HTR-8/SVneo (cell line): ENCODE results near the gene C1orf21.

Experiments
- DNase-seq: peaks from one replicate; pipeline ENCODE4 v3.0.0; 2011; ENCODE audit warnings: low spot score, mixed read lengths; ENCODE audit not compliant: insufficient read length
- FAIRE-seq: peaks from 2 replicates; lab custom pipeline; 2011; peaks lifted over from hg19 to GRCh38; lab: Jason Lieb, UNC

Gene C1orf21

DNA sequence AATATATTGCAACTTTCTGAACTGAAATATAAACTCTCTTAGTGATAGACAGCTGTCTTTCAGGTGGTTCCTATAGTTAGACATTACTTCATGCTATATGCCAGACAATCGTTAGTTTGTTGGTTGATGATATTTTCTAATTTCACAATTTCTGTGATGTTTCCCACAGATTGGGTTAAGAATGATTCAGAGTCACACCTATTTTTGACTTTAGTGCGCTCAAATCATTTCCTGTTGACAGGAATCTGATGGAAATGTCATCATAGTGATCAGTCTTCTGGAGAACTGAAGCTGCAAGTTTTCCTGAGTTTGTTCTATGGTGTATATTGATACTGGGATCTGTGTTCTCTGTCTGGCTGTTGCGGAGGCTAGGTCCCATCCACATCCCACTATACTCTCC, 119.7 kb downstream of the C1orf21 start:
- DNase-seq = no peak
- no peak for FAIRE-seq

GRCh38 chr1:184507165-184507564, 120.3 kb downstream of the C1orf21 start:
- DNase-seq (no peak), FAIRE-seq (no peak)

DNA sequence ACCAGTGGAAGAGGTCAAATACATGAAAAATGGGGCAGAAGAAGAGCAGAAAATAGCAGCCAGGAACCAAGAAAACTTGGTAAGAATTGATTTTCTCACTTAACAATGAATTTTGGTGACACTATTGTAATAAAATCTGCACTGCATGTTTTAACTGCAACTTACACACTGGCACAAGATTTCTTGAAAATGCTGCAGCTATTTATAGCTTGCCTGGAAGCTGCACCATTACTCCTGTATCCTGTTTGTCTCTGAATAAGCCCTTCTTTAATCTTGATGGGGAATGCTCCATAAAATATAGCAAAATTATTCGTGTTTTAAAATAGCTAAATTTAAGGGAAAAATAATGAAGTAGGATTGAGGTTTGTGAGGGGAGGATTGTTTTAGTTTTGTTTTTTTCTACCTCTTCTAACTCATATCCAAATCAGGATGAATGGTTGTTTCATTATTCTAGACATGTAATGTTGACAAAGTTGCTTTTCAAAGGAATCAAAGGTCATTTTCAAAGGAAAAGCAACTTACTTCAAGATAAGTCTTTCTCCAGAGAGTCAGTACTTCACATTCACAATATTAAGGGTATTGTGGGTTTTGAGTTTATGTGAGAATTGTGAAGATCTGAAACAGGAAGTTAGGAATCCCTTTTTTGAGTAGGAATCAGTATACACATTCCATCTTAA, 120.9 kb downstream of the C1orf21 start:
- FAIRE-seq (no peak), DNase-seq (no peak)

- DNase-seq (no peak), FAIRE-seq (no peak)
These were observed 122.3 kb downstream of the C1orf21 start for GRCh38 chr1:184509105-184509504.

GRCh38 chr1:184510110-184510509, 123.3 kb downstream of the C1orf21 start:
- FAIRE-seq = no peak
- DNase-seq = no peak

DNA sequence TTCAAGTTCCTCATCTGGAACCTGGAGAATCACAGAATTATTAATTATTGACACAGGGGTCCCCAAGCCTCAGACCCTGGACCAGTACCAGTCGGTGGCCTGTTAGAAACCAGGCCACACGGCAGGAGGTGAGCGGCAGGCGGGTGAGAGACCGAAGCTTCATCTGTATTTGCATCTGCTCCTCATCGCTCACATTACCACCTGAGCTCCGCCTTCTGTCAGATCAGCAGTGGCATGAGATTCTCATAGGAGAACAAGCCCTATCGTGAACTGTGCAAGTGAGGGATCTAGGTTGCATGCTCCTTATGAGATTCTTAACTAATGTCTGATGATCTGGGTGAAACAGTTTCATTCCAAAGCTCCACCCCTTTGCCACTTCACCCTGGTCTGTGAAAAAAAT, 125.9 kb downstream of the C1orf21 start:
- DNase-seq (no peak), FAIRE-seq (no peak)

DNA sequence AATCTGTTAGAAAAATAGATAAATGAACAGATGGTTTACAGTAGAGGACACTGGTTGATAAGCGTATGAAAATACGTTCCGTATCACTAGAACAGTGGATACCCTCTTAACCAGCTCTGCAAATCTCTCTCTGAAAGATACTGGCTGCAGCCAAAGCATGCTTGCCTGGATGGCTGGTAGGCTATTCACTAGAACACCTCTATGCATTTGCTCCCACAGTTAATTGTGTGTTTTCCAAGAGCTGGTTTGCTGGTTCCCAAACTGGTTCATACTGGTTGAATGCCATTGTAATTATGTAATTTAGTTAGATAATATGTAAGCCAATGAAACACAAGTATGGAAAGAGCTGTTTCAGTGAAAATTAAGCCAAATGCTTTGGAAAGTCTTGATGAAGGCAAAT, 126.6 kb downstream of the C1orf21 start:
- FAIRE-seq (no peak), DNase-seq (no peak)

DNA sequence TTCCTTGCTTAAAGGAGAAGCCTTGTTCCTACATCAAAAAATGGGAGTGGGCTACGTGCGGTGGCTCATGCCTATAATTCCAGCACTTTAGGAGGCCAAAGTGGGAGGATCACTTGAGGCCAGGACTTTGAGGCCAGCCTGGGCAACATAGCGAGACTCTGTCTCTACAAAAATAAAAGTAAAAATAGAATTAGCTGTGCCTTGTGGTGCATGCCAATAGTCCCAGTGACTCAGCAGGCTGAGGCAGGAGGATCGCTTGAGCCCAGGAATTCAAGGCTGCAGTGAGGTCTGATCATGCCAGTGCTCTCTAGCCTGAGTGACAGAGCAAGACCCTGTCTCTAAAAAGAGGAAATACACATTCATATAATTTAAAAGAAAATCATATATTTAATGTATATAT, 127.1 kb downstream of the C1orf21 start:
- DNase-seq = no peak
- FAIRE-seq = no peak

- no peak for FAIRE-seq
- no peak for DNase-seq
These were observed 127.6 kb downstream of the C1orf21 start for GRCh38 chr1:184514447-184514846.

DNA sequence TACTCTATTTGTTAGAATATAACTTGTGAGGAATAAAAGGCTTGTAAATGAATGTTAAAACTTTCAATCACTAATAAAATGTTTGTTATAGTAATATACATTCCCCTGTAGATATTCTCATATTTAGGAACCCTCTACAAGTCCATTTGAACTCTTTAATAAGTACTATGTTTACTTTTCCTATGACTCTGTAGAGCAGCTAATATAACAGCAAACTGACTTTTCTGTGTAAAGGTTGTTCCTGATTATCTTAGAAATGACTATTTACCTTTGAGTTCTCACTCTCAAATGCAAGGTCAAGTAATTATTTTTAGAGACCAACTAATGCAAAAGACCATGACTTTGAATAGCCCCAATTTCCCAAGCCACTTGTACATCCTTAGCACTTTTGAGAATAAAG, 130.3 kb downstream of the C1orf21 start:
- DNase-seq (no peak), FAIRE-seq (no peak)

DNA sequence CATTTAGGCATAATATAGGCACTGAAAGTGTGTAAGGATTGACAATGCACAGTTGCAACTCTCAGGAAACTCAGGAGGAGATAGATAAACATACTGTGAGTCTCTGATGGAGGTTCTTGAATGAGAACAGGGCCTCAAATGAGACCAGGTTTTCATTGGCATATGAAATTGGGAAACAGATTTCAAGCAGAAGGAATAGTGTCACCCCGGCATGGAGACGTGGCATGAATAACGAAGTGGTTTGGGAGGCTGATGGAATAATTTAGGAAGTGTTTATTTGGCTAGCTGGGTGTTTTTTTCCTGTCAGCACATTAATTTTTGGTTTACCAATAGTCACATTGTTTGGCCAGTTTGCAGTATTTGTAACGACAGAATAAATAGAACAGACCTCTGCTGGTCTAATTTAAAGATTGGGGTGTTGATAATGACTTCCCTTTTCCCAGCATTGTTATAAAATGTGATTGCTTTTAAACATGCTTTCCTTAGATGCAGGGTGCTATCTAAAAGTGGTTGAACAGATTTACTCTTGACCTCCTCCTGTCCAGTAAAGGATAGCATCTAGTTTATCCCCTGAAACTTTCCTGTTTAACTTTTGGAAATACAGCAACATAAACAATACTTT, 132.0 kb downstream of the C1orf21 start:
- DNase-seq (no peak), FAIRE-seq (no peak)

- peak; percentile 4 for FAIRE-seq
- DNase-seq = no peak
These were observed 133.5 kb downstream of the C1orf21 start for GRCh38 chr1:184520336-184520735.

DNA sequence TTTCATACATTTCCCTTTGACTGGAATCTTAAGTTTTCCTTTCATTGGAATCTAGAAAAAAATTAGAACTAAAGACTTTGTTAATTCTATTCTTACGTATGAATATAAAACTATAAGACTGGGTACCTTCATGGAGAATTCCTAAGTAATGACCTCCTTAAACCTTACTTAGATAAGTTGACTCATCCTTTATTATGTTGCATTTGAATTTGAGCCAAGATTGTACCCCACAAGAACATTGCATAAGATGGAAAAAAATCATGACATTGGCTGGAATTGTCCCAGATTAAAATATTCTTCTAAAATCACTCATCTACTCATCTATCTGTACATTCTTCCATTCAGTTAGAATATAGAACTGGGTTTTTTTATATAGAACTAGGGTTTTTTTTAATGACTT, 137.4 kb downstream of the C1orf21 start:
- no peak for DNase-seq
- no peak for FAIRE-seq

GRCh38 chr1:184527402-184527801, 140.6 kb downstream of the C1orf21 start:
- no peak for FAIRE-seq
- no peak for DNase-seq

DNA sequence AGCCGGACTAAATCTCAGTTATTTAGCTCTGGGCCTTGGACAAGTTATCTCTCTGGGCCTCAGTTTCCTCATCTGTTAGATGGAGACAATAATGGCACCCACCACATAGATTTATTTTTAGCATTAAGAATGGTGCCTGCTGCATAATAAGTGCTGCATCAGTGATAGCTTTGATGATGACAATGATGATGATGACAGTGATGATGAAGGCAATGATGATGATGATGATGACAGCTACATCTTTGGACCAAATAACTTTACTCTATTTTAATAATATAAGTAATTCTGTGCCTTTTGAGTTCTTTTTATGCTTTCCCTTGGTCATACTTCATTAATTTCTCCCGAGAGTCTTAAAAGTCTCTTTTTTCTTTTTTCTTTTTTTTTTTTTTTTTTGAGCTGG, 143.4 kb downstream of the C1orf21 start:
- DNase-seq (no peak), FAIRE-seq (no peak)

DNA sequence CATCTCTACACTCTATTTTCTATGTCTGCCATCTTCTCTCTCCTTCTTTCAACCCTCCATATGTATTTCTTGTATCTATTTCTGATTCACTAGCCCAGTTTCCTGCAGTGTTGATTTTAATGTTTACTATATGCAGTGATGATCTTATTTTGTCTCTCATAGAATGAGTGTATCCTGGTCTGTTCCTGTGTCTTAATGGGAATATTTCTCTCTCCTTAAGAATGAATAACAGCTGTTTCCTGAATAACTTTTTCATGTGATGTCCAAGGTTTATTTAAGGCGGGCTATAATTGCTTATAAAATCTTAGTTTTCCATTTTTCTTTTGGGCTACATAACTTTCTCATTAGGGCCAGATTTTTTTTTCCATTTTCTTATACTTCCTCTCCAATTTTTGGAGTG, 144.5 kb downstream of the C1orf21 start:
- FAIRE-seq (no peak), DNase-seq (no peak)

DNA sequence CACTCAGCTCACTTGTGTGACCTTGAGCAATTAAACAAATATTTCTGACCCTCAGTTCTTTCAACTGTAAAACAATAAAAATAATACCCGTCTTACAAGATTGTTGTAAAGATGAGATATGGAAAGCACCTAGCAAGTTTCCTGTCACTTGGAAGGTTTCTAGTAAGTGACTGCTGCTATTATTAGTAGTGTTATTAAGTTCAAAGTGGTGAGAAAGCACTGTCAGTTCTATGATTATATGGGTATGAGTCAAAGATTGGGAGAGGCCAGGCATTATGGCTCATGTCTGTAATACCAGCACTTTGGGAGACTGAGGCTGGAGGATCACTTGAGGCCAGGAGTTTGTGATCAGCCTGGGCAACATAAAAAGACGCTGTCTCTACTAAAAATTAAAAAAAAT, 145.4 kb downstream of the C1orf21 start:
- FAIRE-seq (no peak), DNase-seq (no peak)

- no peak for DNase-seq
- no peak for FAIRE-seq
These were observed 146.2 kb downstream of the C1orf21 start for GRCh38 chr1:184533049-184533448.

DNA sequence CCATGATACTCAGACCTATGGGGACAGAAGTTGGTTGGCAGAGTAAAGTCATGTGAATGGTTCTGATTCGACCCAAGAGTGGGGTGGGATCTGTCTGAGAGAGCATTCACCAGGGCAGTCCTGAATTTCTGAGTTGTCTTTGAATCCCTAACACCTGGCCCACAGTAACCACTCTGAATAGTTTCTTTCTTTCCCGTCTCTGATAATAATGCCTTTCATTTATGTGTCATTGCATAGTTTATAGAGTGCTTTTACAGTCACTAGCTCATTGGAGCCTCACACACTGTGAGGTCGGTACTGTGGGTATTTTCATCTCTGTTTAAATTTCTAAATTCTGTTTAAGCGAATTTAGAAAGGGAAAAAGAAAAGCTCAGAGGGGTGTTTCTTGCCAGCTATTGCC, 147.1 kb downstream of the C1orf21 start:
- no peak for FAIRE-seq
- DNase-seq = no peak

DNA sequence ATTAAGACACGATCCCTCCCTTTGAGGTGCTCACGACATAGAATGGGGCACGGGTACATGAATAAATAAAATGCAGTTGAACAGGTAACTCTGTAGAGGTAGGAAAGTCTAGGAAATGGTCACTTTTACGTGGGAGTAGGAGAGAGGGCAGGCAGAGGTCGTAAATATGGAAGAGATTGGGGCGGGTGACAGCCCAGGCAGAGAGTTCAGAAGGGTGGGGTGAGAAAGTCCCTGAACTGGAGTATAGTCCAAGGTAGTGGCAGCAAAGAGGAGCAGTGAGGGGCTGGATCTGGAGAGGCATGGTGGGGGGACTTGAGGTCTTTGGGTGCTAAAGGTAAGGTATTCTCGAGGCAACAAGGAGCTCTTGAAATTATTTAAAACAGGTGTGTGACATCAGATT, 147.9 kb downstream of the C1orf21 start:
- FAIRE-seq = no peak
- no peak for DNase-seq

DNA sequence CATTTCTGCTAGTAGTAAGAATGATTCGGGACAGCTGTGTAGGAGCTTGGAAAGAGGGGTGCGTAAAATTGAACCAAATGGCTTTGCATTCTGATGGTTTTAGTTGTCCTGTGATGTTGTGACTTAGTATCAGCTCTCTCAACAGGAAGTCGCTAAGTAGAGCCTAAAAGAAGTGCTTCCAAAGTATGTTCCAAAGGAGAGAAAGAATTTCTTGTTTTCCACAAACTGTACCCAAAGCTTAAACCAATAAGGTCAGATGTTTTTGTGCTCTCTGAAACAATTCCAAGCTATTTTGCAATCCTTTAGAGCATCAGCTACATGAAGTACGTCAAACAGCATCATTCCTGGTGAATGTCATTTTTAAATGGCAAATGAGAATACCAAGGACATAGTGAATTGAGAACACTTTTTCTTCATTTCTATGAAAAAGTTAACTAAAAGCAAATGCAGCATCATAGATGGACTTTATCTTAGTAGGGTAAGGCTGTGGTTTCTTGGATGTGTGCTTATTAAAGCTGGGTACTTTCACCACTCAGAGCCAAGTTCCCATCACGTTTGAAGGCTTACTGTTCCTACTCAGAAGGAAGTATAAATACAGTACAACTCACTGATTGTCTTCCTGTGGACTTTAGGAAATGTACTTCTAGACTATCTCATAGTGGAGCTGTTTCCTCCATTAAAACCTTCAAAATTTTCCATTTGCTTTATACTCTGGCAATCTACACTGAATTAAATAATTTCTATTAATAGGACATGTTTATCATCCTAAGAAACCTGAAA, 148.6 kb downstream of the C1orf21 start:
- FAIRE-seq (no peak), DNase-seq (no peak)
